Skeletal muscle tissue (tissue), 4 donors: ENCODE measurements around the gene FBXO15. TPM values are rescaled to one million over a fixed set of nuclear protein-coding genes. Genes with fewer than 3 reads are reported as not detected.

Source experiments
- H3K27ac ChIP-seq: one replicate; pipeline ENCODE4 v1.7.0; 2013; ENCODE audit warnings: mild to moderate bottlenecking, low read depth, low read length, inconsistent platforms
- H3K27me3 ChIP-seq, 3 donors: one replicate each; pipeline ENCODE4 v1.7.0; 2013; ENCODE audit warnings: low read length in 3 of 3; ENCODE audit not compliant: control insufficient read depth in 3 of 3, insufficient read depth in 3 of 3
- H3K36me3 ChIP-seq, 3 donors: one replicate each; pipeline ENCODE4 v1.7.0; 2013; ENCODE audit warnings: low read length in 3 of 3; ENCODE audit not compliant: control insufficient read depth in 3 of 3, insufficient read depth in 3 of 3
- H3K4me1 ChIP-seq, 3 donors: one replicate each; pipeline ENCODE4 v1.7.0; 2013; ENCODE audit warnings: low read length in 3 of 3, mild to moderate bottlenecking in 3 of 3; ENCODE audit not compliant: control insufficient read depth in 3 of 3, insufficient read depth in 3 of 3
- H3K4me3 ChIP-seq, 3 donors: one replicate each; pipeline ENCODE4 v1.7.0; 2013; ENCODE audit warnings: low read length in 3 of 3
- H3K9ac ChIP-seq, 3 donors: one replicate each; pipeline ENCODE4 v1.7.0; 2013; ENCODE audit warnings: low read length in 3 of 3, mild to moderate bottlenecking in 3 of 3, moderate library complexity in 2 of 3, low read depth in 1 of 3
- H3K9me3 ChIP-seq, 3 donors: one replicate each; pipeline ENCODE4 v1.7.0; 2013; ENCODE audit warnings: low read length in 3 of 3; ENCODE audit not compliant: control insufficient read depth in 3 of 3
- total RNA-seq: library from RNA; depleted of rRNA; stranded (reverse); fragments of >200 nt; gene quantifications from one replicate; pipeline ENCODE4 v1.2.3, GENCODE V29; 2014
- donor health status: Osteomylitis.

Gene FBXO15
- total RNA-seq, 1 donor from 2014 or later, result 1.0 TPM

DNA sequence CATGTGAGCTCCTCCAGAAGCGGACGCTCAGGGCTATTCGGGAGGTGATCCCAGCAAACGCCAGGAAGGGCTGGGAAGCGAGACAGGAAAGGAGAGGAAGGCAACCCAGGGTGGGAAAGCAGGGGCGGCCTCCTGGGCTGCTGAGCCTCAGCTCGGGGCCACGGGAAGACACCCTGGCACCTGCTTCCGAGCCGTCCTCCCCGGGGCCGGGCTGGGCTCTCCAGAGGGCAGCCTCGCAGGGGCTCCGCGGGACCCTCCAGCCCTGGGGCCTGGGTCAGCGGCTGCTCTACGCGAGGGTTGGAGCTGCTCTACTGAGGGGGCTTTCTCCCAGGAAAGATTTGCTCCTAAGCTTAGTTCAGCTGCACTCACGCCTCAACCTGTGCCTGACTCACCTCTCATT lies 34.7 kb upstream of the FBXO15 start:
- H3K9ac ChIP-seq, result no peak overlapping the region
- H3K27me3 ChIP-seq, result peaks cover 7 to 34% (median 8%) of the 10 kb centered on the region in 3 donors
- H3K9me3 ChIP-seq, result peaks cover 0 to 3% (median 0%) of the 10 kb centered on the region in 3 donors
- H3K4me3 ChIP-seq, result no peak overlapping the region
- H3K27ac ChIP-seq, result no peak overlapping the region
- no peaks in the 10 kb centered on the region for H3K4me1 ChIP-seq
- H3K36me3 ChIP-seq, result no peaks in the 10 kb centered on the region

GRCh38 chr18:74179623-74180199 lies 32.1 kb upstream of the FBXO15 start:
- H3K9ac ChIP-seq, result no peak overlapping the region
- no peak overlapping the region for H3K4me3 ChIP-seq
- H3K9me3 ChIP-seq, result peaks cover 0 to 3% (median 0%) of the 10 kb centered on the region in 3 donors
- no peaks in the 10 kb centered on the region for H3K4me1 ChIP-seq
- H3K27ac ChIP-seq, result no peak overlapping the region
- no peaks in the 10 kb centered on the region for H3K36me3 ChIP-seq
- H3K27me3 ChIP-seq, result peaks cover 16 to 41% (median 19%) of the 10 kb centered on the region in 3 donors

DNA sequence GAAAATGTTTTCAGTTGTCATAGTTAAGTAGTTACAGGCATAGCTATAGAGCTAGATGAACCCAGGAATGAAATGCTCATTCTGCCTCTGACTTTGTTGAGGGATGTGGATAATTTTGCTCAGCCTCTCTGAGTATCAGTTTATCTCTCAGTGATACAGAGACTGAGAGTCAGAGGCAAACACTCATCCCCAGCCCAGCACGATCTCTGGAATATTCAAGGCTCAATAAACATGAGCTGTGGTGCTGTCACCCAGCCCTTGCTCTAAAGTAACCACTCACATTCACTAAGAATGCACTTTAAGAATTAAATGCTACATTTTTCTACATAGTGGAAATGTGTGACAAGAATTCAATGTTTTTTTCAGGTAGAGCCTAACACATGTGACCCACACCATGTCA lies 31.2 kb upstream of the FBXO15 start:
- Histone ChIP-seq H3K27me3 (peaks cover 16 to 36% (median 19%) of the 10 kb centered on the region in 3 donors), H3K4me3 (no peak overlapping the region), H3K4me1 (no peaks in the 10 kb centered on the region), H3K9ac (no peak overlapping the region), H3K27ac (no peak overlapping the region), H3K36me3 (no peaks in the 10 kb centered on the region), H3K9me3 (peaks cover 0 to 3% (median 0%) of the 10 kb centered on the region in 3 donors)

GRCh38 chr18:74175658-74176057 lies 28.0 kb upstream of the FBXO15 start:
- Histone ChIP-seq H3K9me3 (peaks cover 0 to 3% (median 0%) of the 10 kb centered on the region in 3 donors), H3K36me3 (no peaks in the 10 kb centered on the region), H3K9ac (no peak overlapping the region), H3K4me1 (no peaks in the 10 kb centered on the region), H3K4me3 (no peak overlapping the region), H3K27me3 (peaks cover 14 to 28% (median 24%) of the 10 kb centered on the region in 3 donors), H3K27ac (no peak overlapping the region)

- no peaks in the 10 kb centered on the region for H3K4me1 ChIP-seq
- no peaks in the 10 kb centered on the region for H3K36me3 ChIP-seq
- H3K27ac ChIP-seq, result no peak overlapping the region
- H3K27me3 ChIP-seq, result peaks cover 9 to 19% (median 18%) of the 10 kb centered on the region in 3 donors
- no peaks in the 10 kb centered on the region for H3K9me3 ChIP-seq
- no peak overlapping the region for H3K4me3 ChIP-seq
- no peak overlapping the region for H3K9ac ChIP-seq
Measured at GRCh38 chr18:74173434-74173750, 25.8 kb upstream of the FBXO15 start.

DNA sequence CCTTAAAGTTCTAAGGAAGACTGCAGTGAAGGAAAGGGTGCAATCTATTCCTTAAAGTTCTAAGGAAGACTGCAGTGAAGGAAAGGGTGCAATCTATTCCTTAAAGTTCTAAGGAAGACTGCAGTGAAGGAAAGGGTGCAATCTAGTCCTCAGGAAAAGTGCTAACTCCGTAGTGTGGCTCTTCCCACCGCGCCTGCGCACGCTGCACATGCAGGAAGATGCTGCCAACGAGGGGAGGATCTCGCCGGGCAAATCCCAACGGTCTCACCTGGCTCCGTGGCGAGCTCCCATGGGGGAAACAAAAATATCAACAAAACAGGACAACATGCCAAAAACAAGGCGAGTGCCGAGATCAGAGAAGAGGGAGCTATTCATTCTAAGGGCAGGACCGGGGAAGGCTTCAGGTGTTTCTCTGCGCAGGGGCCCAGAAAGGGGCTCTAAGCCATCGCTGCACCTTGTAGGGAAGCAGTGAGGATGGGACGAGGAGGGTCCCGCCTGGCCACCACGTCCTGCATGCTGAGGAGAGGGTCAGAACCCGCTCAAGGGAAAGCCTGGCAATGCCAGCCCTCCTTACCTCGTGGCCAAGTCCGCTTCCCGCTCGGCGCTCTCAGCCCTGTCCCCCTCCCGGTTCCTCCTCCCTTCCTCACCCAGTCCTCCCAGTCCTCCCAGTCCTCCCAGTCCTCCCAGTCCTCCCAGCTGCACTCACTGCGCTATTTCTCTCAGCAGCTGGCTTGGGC lies 25.2 kb upstream of the FBXO15 start:
- Histone ChIP-seq H3K27me3 (peaks cover 9 to 19% (median 18%) of the 10 kb centered on the region in 3 donors), H3K4me3 (no peak overlapping the region)

GRCh38 chr18:74171910-74172606 lies 24.4 kb upstream of the FBXO15 start:
- H3K36me3 ChIP-seq, result no peaks in the 10 kb centered on the region
- H3K9me3 ChIP-seq, result no peaks in the 10 kb centered on the region
- H3K4me3 ChIP-seq, result no peak overlapping the region
- H3K4me1 ChIP-seq, result no peaks in the 10 kb centered on the region
- H3K27me3 ChIP-seq, result peaks cover 9 to 18% (median 17%) of the 10 kb centered on the region in 3 donors
- H3K27ac ChIP-seq, result no peak overlapping the region
- no peak overlapping the region for H3K9ac ChIP-seq

More for the DNA sequence above, 25.2 kb upstream of the FBXO15 start:
- Histone ChIP-seq H3K4me1 (no peaks in the 10 kb centered on the region), H3K36me3 (no peaks in the 10 kb centered on the region), H3K27ac (no peak overlapping the region), H3K9ac (no peak overlapping the region), H3K9me3 (no peaks in the 10 kb centered on the region)

- no peak overlapping the region for H3K4me3 ChIP-seq
- no peak overlapping the region for H3K9ac ChIP-seq
- H3K9me3 ChIP-seq, result no peaks in the 10 kb centered on the region
- H3K4me1 ChIP-seq, result no peaks in the 10 kb centered on the region
- H3K27ac ChIP-seq, result no peak overlapping the region
- no peaks in the 10 kb centered on the region for H3K27me3 ChIP-seq
- H3K36me3 ChIP-seq, result peaks cover 0 to 11% (median 5%) of the 10 kb centered on the region in 3 donors
Measured at GRCh38 chr18:74166386-74166785, 18.8 kb upstream of the FBXO15 start.

DNA sequence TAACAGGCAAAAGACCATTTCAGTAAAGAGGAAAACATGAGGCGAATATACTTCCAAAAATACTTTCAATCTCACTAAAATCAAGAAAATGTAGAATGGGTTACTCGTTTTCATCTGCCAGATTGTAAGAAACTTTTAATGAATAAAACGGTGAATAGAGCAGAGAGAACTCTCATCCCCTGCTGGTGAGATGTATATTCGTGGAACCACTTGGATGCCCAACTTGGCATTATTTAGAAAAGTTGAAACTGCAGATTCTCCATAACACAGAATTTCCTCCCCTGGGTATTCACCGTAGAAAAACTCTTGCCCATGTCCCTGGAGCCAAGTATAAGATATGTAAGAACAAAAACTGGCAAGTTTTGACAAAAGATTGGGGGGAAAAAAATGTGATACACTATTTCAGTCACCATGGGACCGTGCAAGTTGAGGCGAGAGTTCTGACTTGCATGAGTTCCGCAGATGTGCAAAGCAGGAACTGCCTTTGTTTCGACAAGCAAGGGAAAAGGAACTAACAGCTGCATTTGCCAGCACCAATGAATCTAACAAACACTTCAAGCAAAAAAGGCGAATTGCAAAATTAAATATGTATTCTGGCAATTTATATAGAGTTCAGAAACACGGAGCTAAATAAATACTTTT lies 15.5 kb upstream of the FBXO15 start:
- H3K27me3 ChIP-seq, result no peaks in the 10 kb centered on the region
- H3K27ac ChIP-seq, result no peak overlapping the region
- peaks cover 11 to 42% (median 30%) of the 10 kb centered on the region in 3 donors for H3K36me3 ChIP-seq
- no peak overlapping the region for H3K9ac ChIP-seq
- no peaks in the 10 kb centered on the region for H3K4me1 ChIP-seq
- H3K4me3 ChIP-seq, result no peak overlapping the region
- H3K9me3 ChIP-seq, result no peaks in the 10 kb centered on the region
